ENCODE results near the gene PLEKHA6.

PLEKHA6 gene

DNA sequence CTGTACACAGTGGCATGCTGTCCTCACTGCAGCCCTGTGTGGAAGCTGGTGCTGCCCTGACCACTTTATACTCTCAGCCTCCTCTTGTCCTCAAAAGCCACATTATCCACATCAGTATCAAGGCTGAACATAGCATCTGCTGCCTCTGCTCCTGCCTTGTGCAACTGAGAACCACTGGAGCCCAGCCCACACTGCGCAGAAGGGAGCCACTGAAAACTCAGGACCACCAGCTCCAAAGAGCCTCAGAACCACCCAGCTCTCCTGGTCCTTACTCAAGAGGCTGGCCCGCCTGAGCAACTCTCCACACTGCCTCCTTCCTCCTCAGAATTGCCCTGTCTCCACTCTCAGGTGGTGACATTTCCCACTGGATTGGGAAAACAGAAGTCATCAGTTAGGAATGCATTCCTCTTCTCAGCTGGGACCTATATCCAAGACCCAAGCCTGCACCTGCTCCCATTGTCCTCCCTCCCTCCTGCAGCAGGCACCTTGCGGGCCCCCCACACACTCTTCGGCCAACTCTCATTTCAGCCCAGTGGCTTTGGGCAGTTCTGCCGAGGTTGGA is 156.4 kb downstream of the PLEKHA6 start:
- no peak for DNase-seq

DNA sequence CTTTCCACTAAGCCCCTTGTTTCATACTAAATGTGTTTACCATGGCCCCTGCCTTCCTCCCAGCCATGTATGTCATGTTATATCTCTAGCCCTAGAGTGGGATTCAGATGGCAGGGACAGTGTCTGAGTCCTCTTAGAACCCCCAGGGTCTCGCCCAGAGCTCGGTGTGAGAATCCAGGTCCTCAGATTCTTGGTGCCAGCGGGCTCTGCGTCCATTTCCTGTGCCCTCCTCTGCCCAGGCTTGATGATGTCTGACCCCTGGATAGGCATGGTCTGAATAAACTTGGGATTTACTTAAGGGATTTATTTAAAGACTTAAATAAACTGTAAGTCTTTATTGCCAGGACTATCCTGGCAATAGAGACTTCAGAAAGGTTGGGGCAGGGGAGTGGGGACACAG is 157.2 kb downstream of the PLEKHA6 start:
- DNase-seq = no peak

DNA sequence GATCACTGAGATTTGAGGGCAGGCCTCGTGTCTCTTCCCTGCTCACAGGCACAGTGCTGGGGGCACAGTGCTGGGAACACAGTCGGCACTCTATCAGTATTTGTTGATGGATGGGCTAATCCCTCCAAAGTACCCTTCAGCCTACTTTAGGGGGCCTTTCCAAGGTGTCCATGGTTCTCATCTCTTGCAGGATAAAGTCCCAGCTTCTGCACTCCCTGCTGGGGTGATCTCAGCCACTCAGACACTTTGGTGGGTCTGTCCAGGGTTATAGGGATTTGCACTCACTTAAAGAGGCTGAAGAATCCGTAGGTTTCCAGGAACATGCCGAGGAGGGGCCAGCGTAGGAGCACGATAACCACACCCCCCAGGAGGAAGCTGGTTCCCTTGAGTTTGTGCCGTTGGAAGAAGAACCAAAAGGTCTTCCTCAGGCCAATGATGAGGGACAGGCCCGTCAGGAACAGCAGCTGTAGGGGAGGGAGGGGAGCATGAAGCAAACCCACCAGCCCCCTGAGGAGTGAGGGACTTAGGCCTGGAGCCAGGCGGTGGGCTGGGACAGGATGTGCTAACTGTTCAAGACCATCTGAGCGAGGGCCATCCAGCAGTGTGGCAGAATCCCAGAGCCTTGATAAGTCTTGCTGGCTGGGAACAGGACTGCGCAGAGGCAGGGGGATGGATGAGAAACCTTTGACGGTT is 158.2 kb downstream of the PLEKHA6 start:
- DNase-seq = no peak

DNA sequence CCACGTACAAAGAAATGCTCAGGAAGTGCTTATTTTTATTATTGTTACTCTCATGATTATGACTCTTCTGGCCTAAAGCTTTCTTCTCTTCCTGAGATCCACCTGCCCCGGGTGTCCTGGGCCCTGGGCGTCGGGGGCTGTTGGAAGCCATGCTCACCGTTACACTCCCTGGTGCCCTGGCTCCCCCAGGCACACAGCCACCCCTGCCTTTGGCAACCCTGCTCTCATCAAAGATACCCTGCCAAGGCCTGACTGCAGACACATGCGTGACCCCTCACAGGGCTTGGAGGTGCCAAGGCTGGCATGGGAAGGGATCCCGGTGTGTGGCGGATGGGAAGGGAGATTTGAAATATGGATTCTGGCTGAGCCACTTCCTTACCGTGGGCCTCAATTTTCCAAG is 160.2 kb downstream of the PLEKHA6 start:
- no peak for DNase-seq

DNA sequence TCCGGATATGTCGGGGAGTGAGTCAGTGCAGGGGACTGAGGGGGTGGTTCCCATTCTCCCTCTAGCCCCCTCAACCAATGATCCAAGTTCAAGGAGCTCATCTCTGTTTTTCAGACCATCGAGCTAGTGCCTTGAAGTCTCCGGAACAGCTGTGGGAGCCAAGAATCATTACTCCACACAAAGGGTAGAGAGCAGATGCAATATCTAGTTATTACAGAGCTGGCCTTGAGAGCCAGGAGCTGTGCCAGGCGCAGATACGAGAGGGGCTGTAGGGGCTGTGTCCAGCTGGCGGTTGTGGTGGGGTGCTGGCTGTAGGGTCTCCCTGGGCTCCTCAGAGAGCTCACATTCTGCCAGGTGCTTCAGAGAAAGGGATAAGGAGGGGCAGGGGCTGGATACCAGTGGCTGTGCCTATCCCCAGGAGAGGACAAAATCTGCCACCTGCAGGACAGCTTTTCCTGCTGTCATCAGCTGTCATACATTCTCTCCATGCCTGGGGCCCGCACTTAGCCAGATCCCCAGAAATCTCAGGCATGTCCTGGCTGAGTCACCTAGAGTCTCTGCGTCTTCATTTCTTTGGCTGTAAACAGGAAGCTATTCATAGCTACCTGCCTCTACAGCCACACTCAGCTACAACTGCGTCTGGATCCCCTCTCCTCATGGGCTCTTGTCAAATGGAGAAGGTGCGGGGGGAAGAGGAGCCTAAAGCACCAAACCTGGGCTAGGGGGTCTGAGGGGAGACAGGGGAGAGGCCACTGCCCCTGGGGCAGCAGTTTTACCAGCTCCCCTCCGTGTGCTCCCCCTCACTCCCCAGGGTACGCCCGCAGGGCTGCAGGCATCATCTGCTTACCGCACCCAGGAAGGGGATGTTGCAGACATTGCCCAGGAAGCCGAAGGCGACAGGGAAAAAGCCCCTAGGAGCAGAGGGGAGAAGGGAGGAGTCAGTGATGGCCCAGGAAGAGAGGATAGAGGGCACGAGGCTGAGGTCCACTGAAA is 161.1 kb downstream of the PLEKHA6 start:
- DNase-seq = no peak

DNA sequence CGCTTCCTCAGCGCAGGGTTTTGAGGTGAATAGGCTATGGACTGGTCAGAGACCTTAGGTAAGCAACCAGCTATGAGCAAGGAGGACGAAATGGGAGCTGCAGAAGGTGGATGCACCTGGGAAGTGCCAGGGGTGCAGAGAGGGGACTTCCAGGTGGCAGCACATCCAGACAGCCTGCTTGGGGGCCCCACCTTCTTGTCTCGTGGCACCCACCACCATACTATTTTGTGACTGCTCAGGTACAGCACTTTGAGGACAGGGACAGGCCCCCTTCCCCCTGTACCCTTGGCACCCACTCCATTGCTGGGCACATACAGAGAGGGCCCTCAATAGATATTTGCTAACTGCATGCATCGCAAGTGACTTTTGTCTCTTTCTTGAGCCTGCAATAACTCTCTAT is 162.7 kb downstream of the PLEKHA6 start:
- DNase-seq = no peak

DNA sequence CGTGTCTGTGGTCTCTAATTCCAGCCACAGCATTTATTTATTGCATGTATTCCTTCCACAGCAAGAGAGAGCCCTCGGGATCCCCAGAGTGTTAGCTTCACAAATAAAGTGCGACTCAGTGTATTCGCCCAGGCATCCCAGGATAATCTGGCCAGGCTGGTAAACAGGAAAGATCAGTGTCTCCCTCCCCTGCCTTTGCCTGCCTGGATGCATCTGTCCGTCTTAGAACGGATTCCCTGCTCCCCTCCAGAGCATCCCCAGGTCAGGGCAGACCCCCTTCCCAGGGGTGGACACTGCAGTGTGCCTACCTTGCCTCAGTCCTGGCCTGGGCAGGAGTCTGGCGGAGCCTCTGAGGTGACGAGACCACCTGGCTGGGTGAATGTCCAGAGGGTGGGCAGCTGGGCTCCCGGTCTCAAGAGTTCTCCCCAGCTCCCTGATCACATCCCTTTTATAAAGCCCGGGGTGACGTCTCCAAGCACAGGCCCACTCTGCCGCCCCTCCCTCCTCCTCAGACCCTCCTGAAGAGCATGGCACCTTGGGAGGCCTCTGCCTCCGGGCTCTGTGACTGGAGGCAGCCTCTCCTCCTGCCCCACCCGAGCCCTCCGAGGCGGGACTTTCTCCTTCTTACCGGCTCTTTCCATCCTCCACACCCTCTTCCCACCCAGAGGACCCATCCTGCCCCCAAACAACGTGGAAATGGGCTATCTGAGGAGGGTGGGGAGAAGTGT is 163.5 kb downstream of the PLEKHA6 start, which contains the start of gene KISS1:
TSS of gene KISS1 (minus strand) at position 424 of the 728 bp plus-strand sequence. CDS start 3,615 bp downstream, outside the sequence.
- no peak for DNase-seq

DNA sequence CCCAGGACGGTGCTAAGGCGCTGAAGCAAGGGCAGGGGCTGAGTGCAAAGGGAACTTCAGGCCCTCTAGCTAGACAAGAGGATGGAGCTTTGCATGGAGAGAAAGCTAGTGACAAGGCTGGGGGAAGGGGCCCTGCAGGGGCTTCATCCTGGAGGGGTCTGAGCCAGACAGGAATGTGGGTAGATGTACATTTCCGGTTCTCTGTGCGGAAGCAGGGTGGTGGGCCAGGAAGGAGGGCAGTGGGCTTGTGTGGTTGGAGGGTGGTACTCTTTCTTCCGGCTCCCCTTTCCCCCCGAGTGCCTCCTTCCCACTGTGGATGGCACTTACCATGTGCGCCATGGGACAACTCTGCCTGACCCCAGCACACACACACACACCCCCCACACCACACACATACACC is 165.0 kb downstream of the PLEKHA6 start:
- DNase-seq = no peak

DNA sequence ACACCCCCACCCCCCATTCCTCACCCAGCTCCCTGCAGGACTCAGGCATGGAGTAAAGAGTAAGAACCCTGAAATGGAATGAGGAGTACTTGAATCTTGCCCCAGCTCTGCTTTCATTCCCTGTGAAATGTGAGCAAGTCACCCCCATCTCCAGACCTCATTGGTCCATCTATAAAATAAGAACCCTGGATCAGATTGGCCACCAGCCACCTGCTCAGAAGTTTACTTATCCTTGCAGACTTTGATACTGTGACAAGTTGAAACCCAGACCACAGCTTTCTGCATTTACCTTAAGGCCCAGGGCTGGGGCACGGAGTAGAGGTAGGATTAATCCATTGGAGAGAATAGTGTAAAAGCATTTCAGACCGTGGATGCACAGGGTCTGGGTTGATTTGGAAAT is 165.6 kb downstream of the PLEKHA6 start:
- no peak for DNase-seq

DNA sequence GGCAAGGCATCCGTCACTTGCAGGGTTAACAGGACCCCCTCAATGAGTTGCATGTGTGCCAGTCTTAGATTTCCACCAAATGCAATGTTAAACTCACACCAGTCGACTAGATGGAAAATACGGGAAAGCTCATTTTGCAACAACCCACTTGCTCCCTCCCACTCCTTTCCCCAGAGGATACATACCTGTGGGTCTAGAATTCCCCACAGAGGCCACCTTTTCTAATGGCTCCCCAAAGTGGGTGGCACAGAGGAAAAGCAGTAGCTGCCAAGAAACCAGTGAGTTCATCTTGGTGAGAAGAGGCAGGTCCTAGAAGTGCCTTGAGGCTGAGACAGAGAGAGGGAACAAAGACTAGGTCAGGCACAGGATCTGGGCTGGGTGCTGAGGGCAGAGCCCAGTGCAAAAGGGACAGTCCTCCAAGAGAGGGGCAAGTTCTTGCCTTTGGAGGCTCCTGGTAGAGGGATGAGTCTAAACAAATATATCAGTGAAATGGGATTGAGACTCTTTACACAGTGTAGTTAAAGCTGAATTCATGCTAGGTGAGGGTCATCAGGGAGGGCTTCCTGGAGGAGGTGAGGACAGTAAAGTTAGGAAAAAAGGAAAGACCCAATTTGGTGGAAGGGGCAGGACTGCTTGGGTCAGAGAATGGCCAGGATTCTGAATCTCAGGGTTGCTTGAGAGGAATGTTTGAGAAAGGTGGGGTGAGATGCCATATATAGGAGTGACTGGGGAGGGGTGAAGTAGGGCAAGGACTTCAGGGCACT is 167.0 kb downstream of the PLEKHA6 start:
- no peak for DNase-seq

DNA sequence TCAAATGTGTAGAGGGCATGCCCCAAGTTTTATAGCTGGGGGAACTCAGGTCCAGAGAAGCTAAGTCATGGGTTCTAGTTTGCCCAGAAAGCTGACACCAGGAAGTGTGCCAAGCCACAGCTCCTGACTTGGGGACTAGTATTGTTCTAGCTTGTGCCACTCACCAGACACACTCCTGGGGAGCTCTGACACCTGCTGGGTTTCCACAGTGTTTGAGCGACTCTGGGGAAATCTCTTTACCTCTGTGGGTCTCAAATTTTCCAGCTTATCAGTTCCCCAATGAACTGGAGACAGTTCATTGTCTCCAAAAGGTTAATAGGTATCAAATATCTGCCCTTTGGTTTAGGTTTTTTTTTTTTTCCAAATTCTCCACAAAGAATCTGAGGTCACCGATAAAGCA is 167.7 kb downstream of the PLEKHA6 start:
- DNase-seq = no peak

DNA sequence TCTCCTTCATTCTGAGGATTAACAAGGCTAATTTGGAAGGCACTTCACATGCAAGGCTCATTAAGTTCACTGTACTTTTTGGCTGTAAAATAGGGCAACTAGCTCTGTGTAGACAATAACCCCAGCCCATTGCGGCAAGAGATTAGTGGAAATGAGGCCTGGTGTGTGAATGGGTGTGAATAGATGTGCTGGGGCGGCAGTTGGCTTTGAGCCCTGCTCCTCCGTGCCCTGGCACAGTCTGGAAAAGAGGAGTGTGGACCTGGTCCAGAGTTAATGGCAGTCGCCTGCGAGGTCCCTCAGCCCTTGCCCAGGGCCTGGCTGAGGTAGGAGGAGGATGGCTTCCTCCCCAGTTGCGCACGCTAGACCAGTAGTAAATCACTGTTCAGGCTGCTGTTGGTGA is 168.3 kb downstream of the PLEKHA6 start:
- DNase-seq = no peak

DNA sequence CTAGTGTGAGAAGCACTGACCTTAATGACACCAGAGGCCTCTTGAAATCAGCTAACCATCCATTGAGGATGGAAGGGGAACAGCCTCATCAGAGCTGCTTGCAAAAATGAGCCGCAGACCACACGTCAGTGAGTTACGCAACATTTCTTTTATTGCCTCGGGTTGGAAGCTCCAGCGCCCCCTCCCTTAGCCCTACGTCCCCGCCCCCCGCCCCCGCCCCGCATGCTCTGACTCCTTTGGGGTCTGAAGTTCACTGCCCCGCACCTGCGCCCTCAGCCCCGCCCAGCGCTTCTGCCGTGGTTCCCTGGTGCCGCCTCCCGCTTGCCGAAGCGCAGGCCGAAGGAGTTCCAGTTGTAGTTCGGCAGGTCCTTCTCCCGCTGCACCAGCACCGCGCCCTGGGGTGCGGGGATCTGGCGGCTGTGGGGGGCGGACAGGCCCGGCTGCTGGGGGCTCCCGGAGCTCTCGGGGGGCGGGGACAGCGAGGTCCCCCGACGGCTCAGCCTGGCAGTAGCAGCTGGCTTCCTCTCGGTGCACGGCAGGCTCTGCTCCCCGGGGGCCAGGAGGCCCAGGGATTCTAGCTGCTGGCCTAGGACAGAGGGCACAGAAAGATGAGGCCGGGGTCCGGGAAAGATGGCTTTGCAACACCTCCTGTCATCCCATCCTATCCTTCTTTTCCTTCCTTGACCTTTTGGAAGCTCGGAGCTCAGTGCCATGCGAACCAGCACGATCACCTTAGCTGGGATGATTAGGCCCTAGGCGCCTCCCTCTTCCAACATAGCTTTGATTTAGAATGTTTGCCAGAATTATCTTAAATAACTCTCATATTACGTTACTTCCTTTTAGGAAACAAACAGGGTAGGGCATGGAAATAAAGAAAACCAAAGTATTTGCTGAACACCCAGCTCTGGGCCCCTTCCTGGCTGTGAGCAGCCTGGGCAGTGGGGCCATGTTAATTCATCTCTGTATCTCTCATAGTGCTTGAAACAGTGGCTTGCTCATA is 169.2 kb downstream of the PLEKHA6 start:
- no peak for DNase-seq

DNA sequence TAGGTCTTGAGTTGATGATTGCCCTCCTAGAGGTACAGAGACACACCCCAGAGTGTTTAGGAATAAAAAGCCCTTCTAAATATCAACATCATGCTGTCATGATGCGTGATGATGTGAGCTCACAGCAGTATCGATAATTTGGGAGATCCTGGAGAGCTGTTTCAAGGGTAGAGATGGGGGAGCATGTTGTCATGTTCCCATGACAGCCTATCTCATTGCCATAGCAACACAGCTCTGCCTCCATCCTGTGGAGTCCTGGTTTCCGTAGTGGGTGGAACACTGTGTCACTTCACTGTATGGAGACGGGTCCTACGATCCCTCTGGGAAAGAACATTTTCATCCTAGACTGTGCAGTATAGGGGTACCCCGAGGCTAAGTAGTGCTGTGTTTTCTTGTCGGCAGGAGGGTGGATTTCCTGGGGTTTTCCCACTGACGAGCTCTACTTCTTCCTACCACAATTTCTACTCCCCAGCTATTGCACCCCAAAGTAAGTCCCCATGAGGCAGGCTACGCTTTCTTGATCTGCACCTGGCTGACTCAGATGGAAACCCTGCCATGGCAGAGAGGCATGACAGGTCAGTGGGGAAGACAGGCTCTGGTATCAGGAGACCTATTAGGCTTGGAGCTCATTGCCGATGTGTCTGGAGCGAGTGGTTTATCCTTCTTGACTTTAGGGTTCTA is 170.6 kb downstream of the PLEKHA6 start:
- DNase-seq = no peak

DNA sequence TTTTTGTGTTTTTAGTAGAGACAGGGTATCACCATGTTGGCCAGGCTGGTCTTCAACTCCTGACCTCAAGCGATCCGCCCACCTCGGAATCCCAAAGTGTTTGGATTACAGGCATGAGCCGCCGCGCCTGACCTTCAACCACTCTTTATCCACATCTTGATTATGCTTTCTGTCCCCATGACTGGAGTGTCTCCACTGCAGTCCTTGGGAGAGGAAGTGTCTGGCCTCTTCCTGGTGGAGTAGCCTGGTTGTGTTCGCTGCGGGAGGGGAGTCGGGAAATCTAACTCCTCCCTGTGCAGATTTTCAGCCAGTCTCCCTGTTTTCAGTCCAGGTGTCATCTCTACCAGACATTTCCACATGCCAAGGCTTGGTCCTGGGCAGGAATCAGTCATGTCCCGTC is 173.1 kb downstream of the PLEKHA6 start:
- no peak for DNase-seq

DNA sequence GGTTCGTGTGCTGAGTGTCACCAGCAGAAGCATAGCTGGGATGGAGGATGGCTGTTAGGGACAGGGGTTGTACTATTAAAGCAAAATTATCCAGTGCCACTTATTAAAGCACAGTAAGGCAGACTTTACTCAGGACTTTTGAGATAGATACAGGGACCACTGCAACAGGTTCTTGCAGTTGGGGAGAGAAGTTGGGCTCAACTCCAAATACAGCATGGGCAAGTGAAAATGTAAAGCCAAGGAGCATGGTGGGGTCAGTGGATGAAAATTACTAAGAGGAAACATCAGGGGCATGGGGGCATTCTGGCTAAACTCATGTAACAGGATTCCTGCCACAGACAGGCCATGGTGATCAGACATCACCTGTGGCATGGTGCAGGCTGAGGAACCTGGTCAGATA is 178.6 kb downstream of the PLEKHA6 start:
- no peak for DNase-seq

DNA sequence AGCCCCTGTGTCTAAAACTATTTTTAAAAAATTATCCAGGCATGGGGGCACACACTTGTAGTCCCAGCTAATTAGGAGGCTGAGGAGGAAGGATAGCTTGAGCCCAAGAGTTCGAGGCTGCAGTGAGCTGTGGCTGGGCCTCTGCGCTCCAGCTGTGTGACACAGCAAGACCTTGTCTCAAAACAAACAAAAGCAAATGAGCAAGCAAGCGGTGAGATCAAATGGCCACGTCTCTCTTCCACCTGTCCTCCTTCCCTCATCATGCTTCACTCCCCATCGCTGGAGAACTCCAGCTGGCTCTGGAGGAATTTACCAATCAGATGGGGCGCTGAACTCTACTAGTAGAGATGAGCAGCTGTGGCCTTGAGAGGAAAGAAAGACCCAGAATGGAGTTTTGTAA is 179.6 kb downstream of the PLEKHA6 start:
- DNase-seq = no peak

DNA sequence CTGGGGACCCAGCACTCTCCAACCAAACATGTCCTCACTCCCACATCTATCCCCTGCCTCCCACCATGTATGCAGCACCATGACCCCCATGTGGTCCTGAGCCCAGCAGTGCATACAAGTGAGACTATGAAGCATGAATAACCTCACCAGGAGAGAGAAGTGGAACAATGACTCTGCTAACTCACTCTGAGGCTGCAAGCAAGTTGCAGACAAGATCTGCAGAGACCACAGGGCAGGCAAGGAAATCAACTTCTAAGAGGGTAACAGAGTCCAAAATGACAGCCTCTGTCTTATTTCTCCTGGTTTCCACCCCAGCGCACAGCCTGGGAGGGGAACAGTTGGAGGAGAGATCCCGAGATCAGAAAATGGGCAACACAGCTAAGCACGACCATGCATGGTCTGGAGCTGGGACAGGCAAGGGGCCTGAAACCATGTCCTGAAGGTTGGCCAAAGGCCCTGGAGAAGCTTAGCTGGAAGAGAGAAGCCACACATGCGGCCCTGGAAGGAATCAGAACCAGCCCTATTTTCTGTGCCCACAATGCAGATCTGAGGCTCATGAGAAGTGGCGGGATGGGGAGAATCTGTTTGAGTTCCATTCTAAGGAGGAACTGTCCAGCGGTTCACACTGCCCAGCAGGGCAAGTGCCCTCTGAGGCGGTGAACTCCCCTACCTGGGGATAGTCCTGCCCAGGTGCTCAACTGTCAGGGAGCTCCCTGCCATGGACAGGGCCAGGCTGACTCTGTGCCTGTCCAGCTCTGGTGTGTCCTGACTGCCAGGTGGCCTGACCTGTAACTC is 181.0 kb downstream of the PLEKHA6 start:
- DNase-seq = no peak

DNA sequence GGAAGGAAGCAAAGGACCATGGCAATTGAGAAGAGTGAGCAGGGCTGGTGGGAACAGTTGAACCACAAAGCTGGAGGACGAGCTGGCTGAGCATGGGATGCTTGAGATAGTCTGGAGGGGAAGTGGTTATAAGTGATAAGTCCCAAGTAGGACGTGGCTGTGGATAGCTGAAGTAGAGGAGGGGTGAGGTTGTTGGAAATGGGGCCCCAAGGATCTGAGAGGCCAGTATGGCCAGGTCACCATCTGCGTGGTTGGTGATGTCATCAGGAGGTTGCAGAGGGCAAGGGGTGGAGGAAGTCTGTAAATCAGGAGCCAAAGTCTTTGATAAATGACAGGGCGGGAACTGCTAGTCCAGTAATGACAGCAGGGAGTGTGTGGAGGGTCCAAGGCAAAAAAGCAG is 182.6 kb downstream of the PLEKHA6 start:
- DNase-seq = peak; percentile 84

All from hematopoietic multipotent progenitor cell treated with erythropoietin and hydrocortisone succinate and interleukin-3 and kit ligand, for 8 days (in vitro differentiated cells).